Activated CD8-positive, alpha-beta memory T cell treated with anti-CD3 and anti-CD28 coated beads for 48 hours (primary cell): ENCODE results near the gene DCTN5.
"Not testable (repeated sequence)": the region's sequence is repeated elsewhere in the genome, so short reads cannot be mapped to it uniquely, and the experiment has no call there.

ENCODE experiments used
- DNase-seq, 3 experiments: peaks; one replicate each; pipeline ENCODE4 v3.0.0-alpha.2; 2020; ENCODE audit warnings: low read depth in 2 of 3, low spot score in 2 of 3

Gene DCTN5

DNA sequence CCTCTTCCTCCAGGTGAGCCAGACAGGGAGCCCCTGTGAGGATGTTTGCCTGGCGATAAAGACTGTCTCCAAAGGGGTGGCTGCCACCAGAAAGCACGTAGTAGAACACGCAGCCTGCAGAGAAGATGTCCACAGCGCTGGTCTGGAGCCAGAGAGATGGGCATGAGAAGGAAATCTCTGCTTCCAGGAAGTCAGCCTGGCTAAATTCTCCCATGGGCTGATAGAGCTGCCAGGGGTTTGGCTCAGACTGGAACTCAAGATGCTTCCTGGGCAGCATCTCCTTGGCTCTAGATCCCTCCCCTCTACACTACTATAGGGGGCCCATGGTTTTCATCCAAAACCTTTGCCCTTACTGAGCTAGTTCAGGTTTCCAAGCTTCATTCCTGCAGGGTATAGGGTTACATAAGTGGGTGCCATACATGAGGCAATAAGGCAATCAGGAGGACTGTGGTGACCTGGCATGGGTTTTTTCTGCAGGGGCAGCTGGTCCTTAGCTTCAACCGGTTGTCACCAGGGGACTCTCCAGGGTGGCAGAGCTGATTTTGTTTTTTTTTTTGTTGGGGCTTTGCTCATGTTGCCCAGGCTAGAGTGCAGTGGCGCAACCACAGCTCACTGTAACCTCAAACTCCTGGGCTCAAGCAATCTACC is 51.0 kb downstream of the DCTN5 start:
- no peak for DNase-seq

GRCh38 chr16:23694265-23694643 is 53.0 kb downstream of the DCTN5 start:
- DNase-seq, result no peak

DNA sequence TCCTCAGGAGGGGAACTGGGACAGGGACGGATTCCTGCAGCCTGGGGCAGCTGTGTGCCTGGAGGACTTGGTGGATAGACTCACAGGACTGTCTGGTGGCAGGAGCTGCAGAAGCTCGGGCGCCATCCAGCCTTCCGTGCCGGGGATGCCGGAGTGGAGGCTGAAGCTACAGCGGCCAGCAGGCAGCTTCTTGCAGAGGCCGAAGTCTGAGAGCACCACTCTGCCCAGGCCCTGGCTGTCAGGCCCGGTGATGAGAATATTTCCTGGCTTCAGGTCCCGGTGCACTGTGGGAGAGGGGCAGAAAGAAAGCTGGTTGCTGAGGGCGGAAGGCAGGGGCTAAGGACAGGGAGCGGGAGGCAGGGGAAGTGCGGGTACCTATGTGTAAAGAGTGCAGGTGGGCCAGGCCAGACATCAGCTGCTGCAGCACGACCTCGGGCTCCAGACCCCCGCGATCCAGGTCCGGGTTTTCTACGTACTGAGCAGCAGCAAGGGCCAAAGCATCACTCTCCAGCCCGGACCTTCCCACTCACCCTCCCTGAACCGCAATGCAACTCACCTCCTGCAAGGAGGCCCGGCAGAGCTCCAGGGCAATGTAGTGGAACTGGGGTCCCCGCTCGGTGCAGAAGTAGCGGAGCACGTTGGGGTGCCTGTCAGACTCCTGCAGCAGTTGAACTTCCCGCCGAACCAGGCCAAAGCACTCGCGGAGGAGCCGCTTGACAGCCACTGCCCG is 53.5 kb downstream of the DCTN5 start:
- DNase-seq, result no peak

GRCh38 chr16:23695756-23696155 is 54.5 kb downstream of the DCTN5 start:
- no peak for DNase-seq

DNA sequence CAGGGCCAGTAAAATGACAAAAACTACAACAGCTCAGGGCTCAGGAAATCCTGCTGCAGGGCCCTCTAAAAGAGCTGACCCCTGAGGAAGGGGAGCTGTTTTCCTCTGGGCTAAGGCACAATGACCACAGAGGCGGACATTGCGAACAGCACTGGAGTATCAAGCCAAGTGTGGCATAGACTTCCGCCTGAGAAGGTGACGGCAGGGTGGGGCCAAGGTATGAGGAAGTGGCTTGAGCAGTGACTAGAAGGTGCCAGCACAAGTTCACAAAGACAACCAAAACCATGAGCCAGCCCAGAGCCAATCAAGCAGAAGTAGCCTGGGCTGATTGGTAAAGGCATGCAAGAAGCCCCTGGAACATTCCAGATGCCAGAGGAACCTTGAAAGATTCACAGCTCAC is 57.8 kb downstream of the DCTN5 start:
- no peak for DNase-seq

DNA sequence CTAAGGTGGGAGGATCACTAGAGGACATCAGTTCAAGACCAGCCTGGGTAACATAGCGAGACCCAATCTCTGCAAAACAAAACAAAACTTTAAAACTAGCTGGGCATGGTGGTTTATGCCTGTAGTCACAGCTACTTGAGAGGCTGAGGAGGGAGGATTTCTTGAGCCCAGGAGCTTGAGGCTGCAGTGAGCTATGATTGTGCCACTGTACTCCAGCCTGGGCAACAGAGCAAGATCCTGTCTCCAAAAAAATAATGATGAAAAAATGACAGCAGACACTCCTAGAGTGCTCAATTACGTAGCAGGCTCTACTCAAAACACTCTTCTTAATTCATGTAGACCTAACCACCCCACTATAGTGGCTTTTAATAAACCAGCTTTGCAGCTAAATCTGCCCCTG is 58.8 kb downstream of the DCTN5 start:
- DNase-seq, result no peak

GRCh38 chr16:23700509-23700908 is 59.2 kb downstream of the DCTN5 start:
- no peak for DNase-seq

GRCh38 chr16:23701045-23701444 is 59.8 kb downstream of the DCTN5 start:
- no peak for DNase-seq

GRCh38 chr16:23702951-23703350 is 61.7 kb downstream of the DCTN5 start:
- DNase-seq, result no peak

- DNase-seq, result no peak
These were observed 63.7 kb downstream of the DCTN5 start for GRCh38 chr16:23704772-23705516.

GRCh38 chr16:23705517-23705902 is 64.2 kb downstream of the DCTN5 start:
- no peak for DNase-seq

- no peak for DNase-seq
These were observed 65.2 kb downstream of the DCTN5 start for GRCh38 chr16:23706439-23706838.

GRCh38 chr16:23709536-23709935 is 68.3 kb downstream of the DCTN5 start:
- DNase-seq, result no peak

DNA sequence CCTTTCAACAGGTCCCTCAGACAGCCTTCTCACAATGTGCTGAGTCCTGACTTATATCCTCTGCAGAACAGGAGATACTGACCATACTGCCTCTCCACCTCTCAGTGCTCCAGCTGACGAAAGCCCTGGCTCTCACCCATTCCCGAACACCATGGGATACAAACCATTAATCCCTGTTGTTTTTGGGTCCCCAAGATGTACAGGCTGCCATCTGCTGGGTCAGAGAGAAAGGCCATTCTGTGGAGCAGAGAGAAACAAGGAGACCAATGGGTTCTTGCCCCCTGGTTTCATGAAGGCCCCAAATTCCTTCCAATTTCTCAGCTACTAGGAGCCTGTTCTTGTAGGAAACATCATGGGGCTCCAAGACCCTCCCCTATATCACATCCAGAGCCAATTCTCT is 68.7 kb downstream of the DCTN5 start:
- DNase-seq, result no peak

GRCh38 chr16:23710504-23710903 is 69.2 kb downstream of the DCTN5 start:
- DNase-seq, result no peak

DNA sequence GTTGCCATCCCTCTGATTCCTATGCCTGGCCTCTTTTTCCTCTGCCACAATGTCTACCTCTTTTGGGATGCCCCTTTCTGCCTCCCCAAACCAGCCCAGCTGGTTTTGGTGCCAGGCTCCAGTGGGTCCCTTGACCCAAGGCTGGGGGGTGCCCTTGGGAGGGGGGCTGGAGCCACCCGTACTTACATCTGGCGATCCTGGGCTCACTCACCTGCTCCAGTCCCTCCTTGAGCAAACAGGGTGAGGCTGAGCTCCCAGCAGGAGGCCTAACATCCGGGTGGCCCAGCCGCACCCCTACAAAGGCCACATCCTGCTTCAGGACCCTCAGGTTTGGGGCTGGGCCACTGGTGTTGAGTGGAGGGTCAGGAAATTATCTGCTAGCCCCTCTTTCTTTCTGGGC is 70.5 kb downstream of the DCTN5 start:
- no peak for DNase-seq

GRCh38 chr16:23712976-23713375 is 71.7 kb downstream of the DCTN5 start, which contains the start of gene ERN2:
Gene ERN2 (minus strand): TSS chr16:23713222. CDS start chr16:23713187, 35 bp downstream.
- DNase-seq, result no peak

DNA sequence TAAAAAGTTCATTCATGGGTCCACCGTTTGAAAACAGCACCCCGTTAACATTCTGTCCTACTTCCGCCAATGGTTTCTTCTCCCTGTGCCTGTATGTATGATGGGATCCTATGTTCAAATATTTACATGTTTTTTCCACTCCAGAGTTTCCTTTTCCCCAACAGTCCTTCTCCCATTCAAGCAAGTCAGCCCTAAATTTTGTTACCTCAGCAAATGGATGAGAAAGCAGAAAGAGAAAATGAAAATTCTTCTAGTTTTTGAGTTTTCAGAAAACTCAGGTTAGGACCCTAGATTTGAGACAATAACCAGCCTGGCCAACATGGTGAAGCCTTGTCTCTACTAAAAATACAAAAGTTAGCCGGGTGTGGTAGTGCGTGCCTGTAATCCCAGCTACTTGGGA is 75.2 kb downstream of the DCTN5 start:
- no peak for DNase-seq

- DNase-seq, result not testable (repeated sequence)
These were observed 81.5 kb downstream of the DCTN5 start for GRCh38 chr16:23722613-23723240.

DNA sequence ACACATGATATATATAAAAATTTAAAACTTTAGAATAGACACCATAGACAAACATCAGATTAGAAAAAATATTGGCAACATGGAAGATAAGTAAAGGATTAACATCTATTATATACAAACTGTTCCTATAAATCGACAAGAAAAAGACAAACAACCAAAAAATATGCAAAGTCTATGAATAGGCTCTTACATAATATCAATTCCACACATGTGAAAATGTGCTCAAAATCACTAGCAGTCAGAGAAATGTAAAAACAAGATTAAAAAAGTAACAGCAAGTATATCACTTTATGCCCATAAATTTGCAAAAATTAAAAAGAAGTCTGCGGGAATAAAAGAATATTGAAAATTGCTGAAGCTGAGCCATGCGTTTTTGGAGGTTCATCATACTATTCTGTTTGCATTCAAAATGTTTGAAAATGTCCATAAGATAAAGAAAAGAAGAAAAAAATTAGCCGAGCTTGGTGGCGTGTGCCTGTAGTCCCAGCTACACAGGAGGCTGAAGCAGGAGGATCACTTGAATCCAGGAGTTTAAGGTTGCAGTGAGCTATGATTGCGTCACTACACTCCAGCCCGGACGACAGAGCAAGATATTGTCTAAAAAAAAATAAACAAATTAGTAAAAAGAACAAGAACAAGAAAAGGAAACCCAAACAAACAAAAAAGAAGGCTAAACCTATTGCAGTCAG is 83.0 kb downstream of the DCTN5 start:
- DNase-seq, result no peak

DNA sequence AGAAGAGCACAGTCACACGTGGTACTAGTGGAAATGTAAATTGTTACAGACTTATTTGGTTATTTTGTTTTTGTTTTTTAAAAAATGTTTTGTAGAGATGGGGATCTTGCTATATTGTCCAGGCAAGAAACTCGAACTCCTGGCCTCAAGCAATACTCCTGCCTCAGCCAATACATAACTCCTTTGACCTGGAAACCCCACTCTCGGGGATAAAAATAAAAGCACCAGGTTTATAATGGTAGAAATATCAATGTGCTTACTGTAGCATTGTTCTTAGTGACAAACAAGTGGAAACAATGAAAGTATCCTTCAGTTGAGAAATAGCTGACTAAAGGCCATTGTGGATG is 83.5 kb downstream of the DCTN5 start:
- no peak for DNase-seq
